Stomach (tissue), 4 donors: ENCODE data around the gene LDB1.

ENCODE experiments used
- CTCF ChIP-seq, 7 experiments: fragments of 450-650 bp in 4 of 7; fragments of 200-600 bp in 3 of 7; sonication (generic) in 3 of 7; IDR thresholded peaks; one replicate each; pipeline ENCODE4 v1.5.1; 2016 to 2019; ENCODE audit warnings: antibody characterized with exemption in 7 of 7, control low read depth in 2 of 7, mild to moderate bottlenecking in 1 of 7
- EP300 ChIP-seq: sonication (generic); formaldehyde crosslinking; IDR thresholded peaks from one replicate; pipeline ENCODE4 v1.6.1; 2017; ENCODE audit warnings: antibody characterized with exemption

GRCh38 chr10:102135956-102136526 lies 15.9 kb upstream of the LDB1 start:
- TF ChIP-seq EP300 (no peak), CTCF (IDR thresholded peaks at IDR 0.05) (no peak)
